ENCODE data around the gene KDELR1.
A peak's percentile ranks its signal among the peaks of the same experiment; 100 is the strongest.

KDELR1 gene

DNA sequence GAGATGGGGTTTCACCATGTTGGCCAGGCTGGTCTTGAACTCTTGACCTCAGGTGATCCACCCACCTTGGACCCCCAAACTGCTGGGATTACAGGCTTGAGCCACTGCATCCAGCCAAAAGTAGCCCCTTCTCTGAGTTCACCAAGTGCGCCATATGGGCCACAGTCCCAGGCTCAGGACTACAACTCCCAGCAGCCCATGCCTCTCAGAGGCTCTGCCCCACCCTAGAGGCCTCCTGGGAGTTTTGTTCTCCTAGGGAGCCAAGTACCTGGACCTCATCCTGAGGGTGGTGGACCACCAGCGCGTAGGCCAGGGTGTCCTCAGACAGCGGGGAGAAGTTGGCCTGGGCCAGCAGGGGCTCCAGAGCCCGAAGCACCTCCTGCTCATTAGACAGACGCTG, 46.5 kb downstream of the KDELR1 start:
- no peak for DNase-seq (ENCODE audit: low read depth)
- TF ChIP-seq, protein P1, sequence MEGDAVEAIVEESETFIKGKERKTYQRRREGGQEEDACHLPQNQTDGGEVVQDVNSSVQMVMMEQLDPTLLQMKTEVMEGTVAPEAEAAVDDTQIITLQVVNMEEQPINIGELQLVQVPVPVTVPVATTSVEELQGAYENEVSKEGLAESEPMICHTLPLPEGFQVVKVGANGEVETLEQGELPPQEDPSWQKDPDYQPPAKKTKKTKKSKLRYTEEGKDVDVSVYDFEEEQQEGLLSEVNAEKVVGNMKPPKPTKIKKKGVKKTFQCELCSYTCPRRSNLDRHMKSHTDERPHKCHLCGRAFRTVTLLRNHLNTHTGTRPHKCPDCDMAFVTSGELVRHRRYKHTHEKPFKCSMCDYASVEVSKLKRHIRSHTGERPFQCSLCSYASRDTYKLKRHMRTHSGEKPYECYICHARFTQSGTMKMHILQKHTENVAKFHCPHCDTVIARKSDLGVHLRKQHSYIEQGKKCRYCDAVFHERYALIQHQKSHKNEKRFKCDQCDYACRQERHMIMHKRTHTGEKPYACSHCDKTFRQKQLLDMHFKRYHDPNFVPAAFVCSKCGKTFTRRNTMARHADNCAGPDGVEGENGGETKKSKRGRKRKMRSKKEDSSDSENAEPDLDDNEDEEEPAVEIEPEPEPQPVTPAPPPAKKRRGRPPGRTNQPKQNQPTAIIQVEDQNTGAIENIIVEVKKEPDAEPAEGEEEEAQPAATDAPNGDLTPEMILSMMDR (conservative IDR thresholded peaks at IDR 0.05; ENCODE audit: low read depth, low read length): no peak
- no peak overlapping the region for H3K4me3 ChIP-seq (ENCODE audit: low read depth, low read length)

DNA sequence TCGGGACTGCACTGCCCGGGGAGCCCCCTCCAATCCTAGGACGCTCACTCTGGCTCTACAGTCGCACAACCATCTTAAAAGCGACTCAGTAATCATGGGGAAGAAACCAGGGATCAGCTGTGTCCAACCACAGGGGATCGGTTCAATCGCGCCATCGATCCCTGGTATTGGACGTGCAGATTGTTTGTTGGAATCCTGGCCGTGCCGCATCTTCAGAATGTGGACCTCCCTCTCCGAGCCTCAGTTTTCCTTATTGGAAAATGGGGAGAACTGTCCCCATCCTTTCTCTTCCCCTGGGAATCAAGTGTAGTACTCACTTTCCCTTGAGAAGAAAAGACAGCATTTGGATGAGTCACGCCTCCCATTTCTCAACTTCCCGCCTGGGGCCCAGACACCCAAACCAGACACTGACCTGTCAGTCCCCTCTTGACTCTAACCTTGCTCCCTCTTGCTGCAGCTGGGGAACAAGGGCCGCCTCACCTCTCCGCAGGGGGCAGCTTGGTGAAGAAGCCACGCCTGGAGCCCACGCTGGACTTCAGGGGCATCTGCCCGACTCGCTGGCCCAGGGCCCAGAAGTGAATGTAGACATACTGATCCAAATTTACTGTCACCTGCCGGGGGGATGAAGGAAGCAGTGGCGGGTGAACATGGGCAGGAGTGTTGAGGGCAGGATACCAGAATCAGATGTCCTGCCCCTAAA, 48.4 kb downstream of the KDELR1 start:
- no peak overlapping the region for H3K4me3 ChIP-seq (ENCODE audit: low read depth, low read length)
- DNase-seq (ENCODE audit: low read depth): peak; percentile 84
- TF ChIP-seq, protein P1 (conservative IDR thresholded peaks at IDR 0.05; ENCODE audit: low read depth, low read length): no peak

DNA sequence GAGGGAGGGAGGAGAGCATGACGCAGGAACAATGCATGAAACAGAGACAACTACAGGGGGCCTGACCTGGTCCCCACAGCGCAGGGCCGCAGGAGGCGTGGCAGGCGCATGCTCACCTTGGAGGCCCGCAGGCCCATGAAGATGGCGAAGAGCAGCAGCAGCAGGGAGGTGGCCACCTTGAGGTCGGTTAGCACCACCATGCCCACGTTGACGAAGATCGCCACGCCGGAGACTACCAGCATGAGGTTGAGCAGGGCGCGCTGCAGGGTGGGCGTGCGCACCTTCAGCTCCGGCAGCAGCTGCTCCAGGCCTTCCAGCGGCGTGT, 49.0 kb downstream of the KDELR1 start:
- TF ChIP-seq, protein P1 (conservative IDR thresholded peaks at IDR 0.05; ENCODE audit: low read depth, low read length): no peak
- no peak overlapping the region for H3K4me3 ChIP-seq (ENCODE audit: low read depth, low read length)
- DNase-seq (ENCODE audit: low read depth): no peak

DNA sequence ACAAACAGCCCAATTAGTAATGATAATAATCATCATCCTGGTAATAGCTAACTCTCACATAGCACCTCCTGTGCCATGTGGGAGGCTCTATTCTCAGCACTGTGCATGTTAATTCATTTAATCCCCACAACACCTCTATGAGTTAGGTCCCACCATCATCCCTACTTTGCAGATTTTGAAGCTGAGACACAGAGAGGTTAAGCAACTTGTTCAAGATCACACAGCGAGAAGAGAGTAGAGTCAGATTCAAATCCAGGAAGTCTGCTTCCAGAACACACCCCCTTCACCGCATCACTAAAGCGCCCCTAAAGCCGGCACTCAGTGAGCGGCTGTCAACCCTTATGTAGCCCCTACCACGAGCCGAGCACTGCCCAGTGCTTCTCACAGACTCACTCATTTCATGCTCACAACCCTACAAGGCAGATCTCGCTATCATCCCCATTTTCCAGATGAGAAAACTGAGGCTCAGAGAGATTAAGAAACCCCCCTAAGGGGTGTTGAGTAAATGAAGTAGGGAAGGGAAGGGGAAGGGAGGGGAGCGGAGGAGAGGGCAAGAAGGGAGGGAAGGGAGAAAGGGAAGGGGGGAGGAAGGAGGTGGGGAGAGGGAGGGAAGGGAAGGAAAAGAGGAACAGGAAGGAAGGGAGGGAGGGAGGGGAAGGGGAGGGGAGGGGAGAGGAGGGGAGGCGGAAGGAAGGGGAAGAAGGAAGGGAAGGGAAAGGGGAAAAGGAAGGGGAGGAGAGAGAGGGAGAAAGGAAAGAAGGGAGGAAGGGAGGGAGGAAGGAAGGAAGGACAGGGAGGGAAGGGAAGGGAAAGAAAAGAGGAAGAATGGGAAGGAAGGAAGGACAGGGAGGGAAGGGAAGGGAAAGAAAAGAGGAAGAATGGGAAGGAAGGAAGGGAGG, 49.6 kb downstream of the KDELR1 start:
- no peak for DNase-seq (ENCODE audit: low read depth)
- TF ChIP-seq, protein P1 (conservative IDR thresholded peaks at IDR 0.05; ENCODE audit: low read depth, low read length): no peak
- no peak overlapping the region for H3K4me3 ChIP-seq (ENCODE audit: low read depth, low read length)

DNA sequence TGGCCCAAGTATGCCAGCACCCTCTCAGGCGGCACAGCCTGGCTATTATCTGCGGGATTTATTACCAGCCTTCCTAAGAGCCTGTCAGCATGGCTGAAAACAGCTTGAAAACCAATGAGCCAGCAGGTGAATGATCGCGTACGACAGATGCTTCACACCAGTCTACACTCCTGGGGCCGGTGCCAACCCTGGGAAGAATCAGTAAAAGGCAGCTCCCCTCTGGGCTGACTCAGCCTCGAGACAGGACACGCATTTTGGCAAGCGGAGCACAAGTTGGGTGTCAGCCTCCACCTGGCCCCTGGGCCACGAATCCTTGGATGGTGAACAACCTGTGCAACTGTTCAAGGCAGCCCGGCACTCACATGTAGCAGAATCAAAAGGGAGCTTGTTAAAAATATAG, 50.4 kb downstream of the KDELR1 start:
- TF ChIP-seq, protein P1 (conservative IDR thresholded peaks at IDR 0.05; ENCODE audit: low read depth, low read length): no peak
- no peak overlapping the region for H3K4me3 ChIP-seq (ENCODE audit: low read depth, low read length)
- DNase-seq (ENCODE audit: low read depth): peak; percentile 38

DNA sequence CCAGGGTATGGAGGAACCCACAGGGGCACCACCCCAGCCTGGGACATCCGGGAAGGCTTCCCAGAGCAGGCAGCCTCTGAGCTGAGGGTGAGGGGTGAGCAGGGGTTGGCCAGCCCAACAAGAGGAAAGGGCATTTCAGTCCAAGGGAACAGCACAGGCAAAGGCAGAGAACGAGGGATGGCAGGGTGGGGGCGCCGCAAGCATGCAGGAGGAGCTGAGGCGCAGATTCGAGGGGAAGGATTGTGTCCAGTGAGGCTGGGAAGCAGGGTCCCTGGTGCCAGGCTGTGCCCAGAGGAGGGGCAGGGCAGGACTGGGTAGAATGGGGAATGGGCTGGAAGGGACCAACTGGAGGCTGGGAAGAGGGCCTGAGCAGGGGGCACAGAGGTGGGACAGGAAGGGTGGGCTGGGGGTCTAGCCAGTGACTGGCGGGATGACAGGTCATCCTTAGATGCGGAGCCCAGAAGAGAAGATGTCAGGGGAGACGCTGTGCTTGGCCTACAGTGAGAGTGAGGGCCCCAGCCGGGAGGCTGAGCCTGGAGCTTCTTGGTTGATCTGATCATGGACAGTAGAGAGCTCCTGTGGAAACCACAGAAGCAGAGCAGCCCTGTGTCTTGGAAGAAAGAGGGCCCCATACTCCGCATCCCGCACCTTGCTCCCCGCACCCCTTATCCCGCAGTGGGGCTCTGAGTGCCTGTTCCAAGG, 52.4 kb downstream of the KDELR1 start:
- TF ChIP-seq, protein P1 (conservative IDR thresholded peaks at IDR 0.05; ENCODE audit: low read depth, low read length): no peak
- no peak for DNase-seq (ENCODE audit: low read depth)
- no peak overlapping the region for H3K4me3 ChIP-seq (ENCODE audit: low read depth, low read length)

Data from choroid plexus epithelial cell (primary cell).